GM12891 (cell line): ENCODE data around the gene TMEM164.

ENCODE experiments used
- POLR2A ChIP-seq: IDR thresholded peaks from 2 replicates; pipeline ENCODE4 v1.6.1; 2011; ENCODE audit warnings: low read depth, low read length, control low read depth
- POLR2AphosphoS5 ChIP-seq: IDR thresholded peaks from 2 replicates; pipeline ENCODE4 v1.6.1; 2011; ENCODE audit warnings: low read depth, low read length, control low read depth
- SPI1 ChIP-seq: IDR thresholded peaks from 2 replicates; pipeline ENCODE4 v1.6.1; 2011; ENCODE audit warnings: low read depth, low read length, control low read depth

DNA sequence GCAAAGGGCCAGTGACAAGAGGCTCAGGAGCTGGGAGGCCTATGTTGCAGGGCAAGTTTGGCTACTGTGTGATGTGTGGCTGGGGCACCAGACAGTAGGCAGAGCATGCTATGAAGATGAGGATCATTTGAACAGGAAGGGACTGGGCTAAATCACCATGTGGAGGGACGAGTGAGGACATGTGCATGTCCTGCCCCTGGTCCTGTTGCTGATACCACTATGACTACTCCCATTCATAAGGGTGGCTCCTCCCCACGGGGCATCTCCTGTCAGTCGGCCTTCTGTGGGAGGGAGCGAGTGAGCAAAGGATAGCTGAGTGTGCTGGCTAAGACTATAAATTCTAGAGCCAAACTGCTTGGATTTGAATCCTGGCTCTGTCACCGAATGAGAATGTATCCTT lies 139.2 kb downstream of the TMEM164 start:
- TF ChIP-seq POLR2A (no peak), POLR2AphosphoS5 (no peak), SPI1 (no peak)
